Left lobe of liver (tissue), 2 donors: ENCODE measurements around the gene ATG14. TPM values are rescaled to one million over a fixed set of nuclear protein-coding genes. Genes with fewer than 3 reads are reported as not detected.

Source experiments
- ATAC-seq: fragments of 200-7000 bp; cut with Tn5 transposase; one replicate; pipeline ENCODE4 v1.9.1; 2020; ENCODE audit warnings: mild to moderate bottlenecking, moderate library complexity
- DNase-seq: peaks from one replicate; pipeline ENCODE4 v3.0.0-alpha.2; 2020; ENCODE audit warnings: low spot score
- total RNA-seq: library from RNA; stranded (reverse); gene quantifications from one replicate; pipeline ENCODE4 v1.2.1, GENCODE V29; 2021
- donor health status: DM: no; HTN: no; CAD: no; lungs with moderate emphysema.
- donor health status: DM: no; HTN: yes; CAD: no.

ATG14 gene
- total RNA-seq, 1 donor from 2014 or later = 4.1 TPM

GRCh38 chr14:55324812-55325211 lies 86.8 kb downstream of the ATG14 start:
- ATAC-seq = no peak
- DNase-seq = no peak

GRCh38 chr14:55323910-55324309 lies 87.7 kb downstream of the ATG14 start:
- ATAC-seq = no peak
- DNase-seq = no peak

GRCh38 chr14:55318694-55319093 lies 92.9 kb downstream of the ATG14 start:
- DNase-seq = no peak
- no peak for ATAC-seq

GRCh38 chr14:55317542-55318306 lies 93.9 kb downstream of the ATG14 start:
- ATAC-seq (no peak), DNase-seq (no peak)

- DNase-seq (no peak), ATAC-seq (peak; percentile 28)
These were observed 95.1 kb downstream of the ATG14 start for GRCh38 chr14:55316564-55316963.

Other genes starting within 250 kb of the ATG14 start
- gene DLGAP5, start 220.2 kb downstream of the ATG14 start, total RNA-seq = 0.33 TPM
- 5.8 TPM for gene FBXO34, start 140.4 kb downstream of the ATG14 start, total RNA-seq
- not detected for gene TBPL2, start 28.8 kb upstream of the ATG14 start, total RNA-seq
- gene KTN1, start 168.4 kb upstream of the ATG14 start, total RNA-seq = 53.1 TPM